Osteocyte (in vitro differentiated cells): Measurements from ENCODE around the gene OSBPL10. TPM values are rescaled to one million over a fixed set of nuclear protein-coding genes. Genes with fewer than 3 reads are reported as not detected.

Experiments used
- DNase-seq: peaks from one replicate; pipeline ENCODE4 v3.0.0; 2021; ENCODE audit warnings: mixed read lengths; ENCODE audit not compliant: unreplicated experiment; ENCODE audit errors: extremely low spot score
- H3K27ac Mint-ChIP-seq: one replicate; pipeline ENCODE4 v1.8.0; 2021; ENCODE audit warnings: mild to moderate bottlenecking, mixed read lengths; ENCODE audit not compliant: unreplicated experiment
- H3K27me3 Mint-ChIP-seq: one replicate; pipeline ENCODE4 v1.8.0; 2021; ENCODE audit warnings: mixed read lengths; ENCODE audit not compliant: unreplicated experiment
- H3K36me3 Mint-ChIP-seq: one replicate; pipeline ENCODE4 v1.8.0; 2021; ENCODE audit warnings: mixed read lengths; ENCODE audit not compliant: unreplicated experiment
- H3K4me1 Mint-ChIP-seq: one replicate; pipeline ENCODE4 v1.8.0; 2021; ENCODE audit warnings: mixed read lengths; ENCODE audit not compliant: unreplicated experiment
- H3K4me3 Mint-ChIP-seq: one replicate; pipeline ENCODE4 v1.8.0; 2021; ENCODE audit warnings: mild to moderate bottlenecking, moderate library complexity, mixed read lengths; ENCODE audit not compliant: unreplicated experiment
- H3K9me3 Mint-ChIP-seq: one replicate; pipeline ENCODE4 v1.8.0; 2021; ENCODE audit warnings: mixed read lengths; ENCODE audit not compliant: unreplicated experiment
- CTCF ChIP-seq: fragments of 200-600 bp; sonication (generic); IDR thresholded peaks from 2 replicates; pipeline ENCODE4 v1.5.0; 2021; ENCODE audit warnings: antibody characterized with exemption, mild to moderate bottlenecking, moderate library complexity
- total RNA-seq: library from RNA; stranded (reverse); gene quantifications from 2 replicates; pipeline ENCODE4 v1.2.1, GENCODE V29; 2021

OSBPL10 gene
- total RNA-seq, 1 donor from 2014 or later: 21.7 TPM

GRCh38 chr3:31813686-31814085 is 167.4 kb downstream of the OSBPL10 start:
- no peak for DNase-seq
- no peak for TF ChIP-seq CTCF
- Mint-ChIP-seq H3K27ac (no peak overlapping the region), H3K4me3 (no peak overlapping the region), H3K36me3 (no peaks in the 10 kb centered on the region), H3K27me3 (no peaks in the 10 kb centered on the region), H3K9me3 (no peaks in the 10 kb centered on the region), H3K4me1 (peaks cover 21% of the 10 kb centered on the region)

- DNase-seq: no peak
- no peaks in the 10 kb centered on the region for H3K36me3 Mint-ChIP-seq
- TF ChIP-seq CTCF: no peak
- no peak overlapping the region for H3K4me3 Mint-ChIP-seq
- no peak overlapping the region for H3K27ac Mint-ChIP-seq
- H3K9me3 Mint-ChIP-seq: no peaks in the 10 kb centered on the region
- H3K27me3 Mint-ChIP-seq: no peaks in the 10 kb centered on the region
- H3K4me1 Mint-ChIP-seq: peaks cover 23% of the 10 kb centered on the region
Measured at GRCh38 chr3:31813197-31813596, 167.9 kb downstream of the OSBPL10 start.

- Mint-ChIP-seq H3K9me3 (no peaks in the 10 kb centered on the region), H3K4me1 (peaks cover 21% of the 10 kb centered on the region), H3K4me3 (no peak overlapping the region), H3K36me3 (no peaks in the 10 kb centered on the region), H3K27ac (no peak overlapping the region), H3K27me3 (no peaks in the 10 kb centered on the region)
- no peak for TF ChIP-seq CTCF
- DNase-seq: no peak
Measured at GRCh38 chr3:31810991-31811433, 170.1 kb downstream of the OSBPL10 start.

GRCh38 chr3:31808143-31808720 is 172.8 kb downstream of the OSBPL10 start:
- TF ChIP-seq CTCF: no peak
- Mint-ChIP-seq H3K27ac (no peak overlapping the region), H3K4me3 (no peak overlapping the region), H3K4me1 (peaks cover 10% of the 10 kb centered on the region), H3K9me3 (no peaks in the 10 kb centered on the region), H3K27me3 (no peaks in the 10 kb centered on the region), H3K36me3 (no peaks in the 10 kb centered on the region)
- no peak for DNase-seq

- Mint-ChIP-seq H3K27me3 (no peaks in the 10 kb centered on the region), H3K9me3 (peaks cover 3% of the 10 kb centered on the region), H3K36me3 (no peaks in the 10 kb centered on the region), H3K27ac (no peak overlapping the region), H3K4me1 (peaks cover 15% of the 10 kb centered on the region), H3K4me3 (no peak overlapping the region)
- no peak for DNase-seq
- no peak for TF ChIP-seq CTCF
Measured at GRCh38 chr3:31804251-31805051, 176.6 kb downstream of the OSBPL10 start.
